Measurements from ENCODE around the gene CCDC47. TPM values are rescaled to one million over a fixed set of nuclear protein-coding genes. Genes with fewer than 3 reads are reported as not detected.
"Not testable (repeated sequence)": the region's sequence is repeated elsewhere in the genome, so short reads cannot be mapped to it uniquely, and the experiment has no call there.

Gene CCDC47
- total RNA-seq, 1 donor from 2014 or later, result 65.2 TPM

GRCh38 chr17:63735691-63736090 is 37.7 kb downstream of the CCDC47 start:
- Mint-ChIP-seq H3K27ac (no peak overlapping the region), H3K27me3 (no peaks in the 10 kb centered on the region), H3K4me3 (ENCODE audit: low read depth) (no peak overlapping the region), H3K9me3 (ENCODE audit: low read depth) (no peaks in the 10 kb centered on the region), H3K4me1 (ENCODE audit: low read depth) (peaks cover 6% of the 10 kb centered on the region), H3K36me3 (ENCODE audit: insufficient read depth) (peaks cover 1% of the 10 kb centered on the region)
- TF ChIP-seq CTCF (IDR thresholded peaks at IDR 0.05; ENCODE audit: unreplicated experiment), result no peak
- no peak for DNase-seq (ENCODE audit: low spot score, unreplicated experiment)

GRCh38 chr17:63722403-63722802 is 51.0 kb downstream of the CCDC47 start:
- H3K4me1 Mint-ChIP-seq (ENCODE audit: low read depth), result peaks cover 2% of the 10 kb centered on the region
- H3K27me3 Mint-ChIP-seq, result no peaks in the 10 kb centered on the region
- TF ChIP-seq CTCF (IDR thresholded peaks at IDR 0.05; ENCODE audit: unreplicated experiment), result no peak
- no peaks in the 10 kb centered on the region for H3K9me3 Mint-ChIP-seq (ENCODE audit: low read depth)
- H3K4me3 Mint-ChIP-seq (ENCODE audit: low read depth), result no peak overlapping the region
- no peak overlapping the region for H3K27ac Mint-ChIP-seq
- H3K36me3 Mint-ChIP-seq (ENCODE audit: insufficient read depth), result peaks cover 5% of the 10 kb centered on the region
- DNase-seq (ENCODE audit: low spot score, unreplicated experiment), result no peak

GRCh38 chr17:63720194-63720593 is 53.2 kb downstream of the CCDC47 start:
- not testable (repeated sequence) for H3K9me3 Mint-ChIP-seq (ENCODE audit: low read depth); H3K27me3 Mint-ChIP-seq; H3K4me3 Mint-ChIP-seq (ENCODE audit: low read depth); DNase-seq (ENCODE audit: low spot score, unreplicated experiment); H3K27ac Mint-ChIP-seq; H3K4me1 Mint-ChIP-seq (ENCODE audit: low read depth); H3K36me3 Mint-ChIP-seq (ENCODE audit: insufficient read depth)

- H3K27me3 Mint-ChIP-seq, result no peaks in the 10 kb centered on the region
- H3K9me3 Mint-ChIP-seq (ENCODE audit: low read depth), result no peaks in the 10 kb centered on the region
- peaks cover 2% of the 10 kb centered on the region for H3K4me1 Mint-ChIP-seq (ENCODE audit: low read depth)
- H3K27ac Mint-ChIP-seq, result no peak overlapping the region
- no peak overlapping the region for H3K4me3 Mint-ChIP-seq (ENCODE audit: low read depth)
- no peak for DNase-seq (ENCODE audit: low spot score, unreplicated experiment)
- no peak for TF ChIP-seq CTCF (IDR thresholded peaks at IDR 0.05; ENCODE audit: unreplicated experiment)
- no peaks in the 10 kb centered on the region for H3K36me3 Mint-ChIP-seq (ENCODE audit: insufficient read depth)
These were observed 54.4 kb downstream of the CCDC47 start for GRCh38 chr17:63718988-63719387.

GRCh38 chr17:63716426-63716825 is 57.0 kb downstream of the CCDC47 start:
- no peak for DNase-seq (ENCODE audit: low spot score, unreplicated experiment)
- Mint-ChIP-seq H3K4me3 (ENCODE audit: low read depth) (no peak overlapping the region), H3K9me3 (ENCODE audit: low read depth) (no peaks in the 10 kb centered on the region), H3K4me1 (ENCODE audit: low read depth) (peaks cover 2% of the 10 kb centered on the region), H3K27me3 (no peaks in the 10 kb centered on the region), H3K36me3 (ENCODE audit: insufficient read depth) (no peaks in the 10 kb centered on the region), H3K27ac (no peak overlapping the region)
- TF ChIP-seq CTCF (IDR thresholded peaks at IDR 0.05; ENCODE audit: unreplicated experiment), result no peak

GRCh38 chr17:63714550-63715277 is 58.7 kb downstream of the CCDC47 start:
- no peaks in the 10 kb centered on the region for H3K27me3 Mint-ChIP-seq
- no peak for DNase-seq (ENCODE audit: low spot score, unreplicated experiment)
- H3K9me3 Mint-ChIP-seq (ENCODE audit: low read depth), result no peaks in the 10 kb centered on the region
- peaks cover 3% of the 10 kb centered on the region for H3K36me3 Mint-ChIP-seq (ENCODE audit: insufficient read depth)
- peaks cover 2% of the 10 kb centered on the region for H3K4me1 Mint-ChIP-seq (ENCODE audit: low read depth)
- no peak overlapping the region for H3K4me3 Mint-ChIP-seq (ENCODE audit: low read depth)
- H3K27ac Mint-ChIP-seq, result no peak overlapping the region
- no peak for TF ChIP-seq CTCF (IDR thresholded peaks at IDR 0.05; ENCODE audit: unreplicated experiment)
